ENCODE measurements around the gene MCC.

MCC gene

GRCh38 chr5:113227798-113228197 lies 260.5 kb downstream of the MCC start:
- no peak for DNase-seq (ENCODE audit: low read depth)
- no peak overlapping the region for H3K4me3 ChIP-seq (ENCODE audit: control insufficient read depth, low read depth, low read length)
- TF ChIP-seq, protein P1, sequence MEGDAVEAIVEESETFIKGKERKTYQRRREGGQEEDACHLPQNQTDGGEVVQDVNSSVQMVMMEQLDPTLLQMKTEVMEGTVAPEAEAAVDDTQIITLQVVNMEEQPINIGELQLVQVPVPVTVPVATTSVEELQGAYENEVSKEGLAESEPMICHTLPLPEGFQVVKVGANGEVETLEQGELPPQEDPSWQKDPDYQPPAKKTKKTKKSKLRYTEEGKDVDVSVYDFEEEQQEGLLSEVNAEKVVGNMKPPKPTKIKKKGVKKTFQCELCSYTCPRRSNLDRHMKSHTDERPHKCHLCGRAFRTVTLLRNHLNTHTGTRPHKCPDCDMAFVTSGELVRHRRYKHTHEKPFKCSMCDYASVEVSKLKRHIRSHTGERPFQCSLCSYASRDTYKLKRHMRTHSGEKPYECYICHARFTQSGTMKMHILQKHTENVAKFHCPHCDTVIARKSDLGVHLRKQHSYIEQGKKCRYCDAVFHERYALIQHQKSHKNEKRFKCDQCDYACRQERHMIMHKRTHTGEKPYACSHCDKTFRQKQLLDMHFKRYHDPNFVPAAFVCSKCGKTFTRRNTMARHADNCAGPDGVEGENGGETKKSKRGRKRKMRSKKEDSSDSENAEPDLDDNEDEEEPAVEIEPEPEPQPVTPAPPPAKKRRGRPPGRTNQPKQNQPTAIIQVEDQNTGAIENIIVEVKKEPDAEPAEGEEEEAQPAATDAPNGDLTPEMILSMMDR (conservative IDR thresholded peaks at IDR 0.05; ENCODE audit: control insufficient read depth, insufficient read depth, low read depth, low read length) = no peak

- TF ChIP-seq, protein P1 (conservative IDR thresholded peaks at IDR 0.05; ENCODE audit: control insufficient read depth, insufficient read depth, low read depth, low read length) = no peak
- DNase-seq (ENCODE audit: low read depth) = no peak
- no peak overlapping the region for H3K4me3 ChIP-seq (ENCODE audit: control insufficient read depth, low read depth, low read length)
Measured at GRCh38 chr5:113226116-113226736, 262.0 kb downstream of the MCC start.

- DNase-seq (ENCODE audit: low read depth) = no peak
- TF ChIP-seq, protein P1 (conservative IDR thresholded peaks at IDR 0.05; ENCODE audit: control insufficient read depth, insufficient read depth, low read depth, low read length) = no peak
Measured at GRCh38 chr5:113225259-113225658, 263.0 kb downstream of the MCC start.

DNA sequence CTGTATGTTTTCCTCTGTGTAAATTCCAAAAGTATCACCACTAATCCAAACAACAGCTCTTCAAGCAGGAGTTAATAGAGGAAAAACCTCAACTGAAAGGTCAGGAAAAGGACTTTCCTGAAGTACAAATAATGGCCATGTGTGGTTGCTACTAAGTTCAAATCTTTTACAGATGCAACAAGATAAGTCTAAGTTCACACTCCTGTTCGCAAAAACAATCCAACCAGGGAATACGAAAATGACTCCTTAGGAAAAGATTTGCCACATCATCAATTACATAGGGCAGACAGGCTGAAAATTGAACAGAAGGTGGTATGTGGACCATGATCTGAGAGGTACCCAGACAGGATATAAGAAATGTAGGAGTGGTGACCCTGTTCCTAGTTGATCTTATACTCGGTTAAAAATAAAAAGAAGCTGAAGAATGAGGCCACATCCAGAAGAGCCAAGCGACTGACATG lies 263.6 kb downstream of the MCC start:
- no peak for DNase-seq (ENCODE audit: low read depth)
- TF ChIP-seq, protein P1 (conservative IDR thresholded peaks at IDR 0.05; ENCODE audit: control insufficient read depth, insufficient read depth, low read depth, low read length) = no peak
- H3K4me3 ChIP-seq (ENCODE audit: control insufficient read depth, low read depth, low read length) = no peak overlapping the region

More at GRCh38 chr5:113225259-113225658, 263.0 kb downstream of the MCC start:
- no peak overlapping the region for H3K4me3 ChIP-seq (ENCODE audit: control insufficient read depth, low read depth, low read length)

DNA sequence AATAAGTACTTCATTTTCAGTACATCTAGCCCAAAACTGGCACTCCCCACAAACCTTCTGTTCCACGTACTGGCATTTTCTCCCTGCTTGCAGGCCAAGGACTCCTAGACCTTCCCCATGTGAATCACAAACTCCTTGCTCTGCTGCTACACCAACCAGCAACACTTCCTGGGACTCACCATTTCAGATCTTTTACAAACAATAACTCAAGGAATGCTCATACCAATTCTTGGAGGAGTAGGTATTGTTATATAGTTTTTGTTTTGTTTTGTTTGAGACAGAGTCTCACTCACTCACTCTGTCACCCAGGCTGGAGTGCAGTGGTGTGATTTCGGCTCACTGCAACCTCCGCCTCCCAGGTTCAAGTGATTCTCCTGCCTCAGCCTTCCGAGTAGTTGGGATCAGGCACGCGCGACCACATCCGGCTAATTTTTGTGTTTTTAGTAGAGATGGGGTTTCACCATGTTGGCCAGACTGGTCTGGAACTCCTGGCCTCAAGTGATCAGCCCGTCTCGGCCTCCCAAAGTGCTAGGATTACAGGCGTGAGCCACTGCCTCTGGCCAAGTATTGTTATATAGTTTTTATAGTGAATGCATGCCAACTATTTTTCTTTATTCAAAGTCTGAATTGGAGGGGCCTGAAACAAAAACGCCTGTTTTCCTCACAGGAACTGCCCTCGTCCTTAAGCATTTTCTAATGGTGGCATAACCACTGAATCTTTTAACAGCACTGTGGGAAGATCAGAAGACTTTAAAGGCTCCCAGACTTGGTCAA lies 264.2 kb downstream of the MCC start:
- no peak overlapping the region for H3K4me3 ChIP-seq (ENCODE audit: control insufficient read depth, low read depth, low read length)
- DNase-seq (ENCODE audit: low read depth) = no peak
- TF ChIP-seq, protein P1 (conservative IDR thresholded peaks at IDR 0.05; ENCODE audit: control insufficient read depth, insufficient read depth, low read depth, low read length) = no peak

GRCh38 chr5:113223315-113223714 lies 264.9 kb downstream of the MCC start:
- no peak for DNase-seq (ENCODE audit: low read depth)
- H3K4me3 ChIP-seq (ENCODE audit: control insufficient read depth, low read depth, low read length) = no peak overlapping the region
- TF ChIP-seq, protein P1 (conservative IDR thresholded peaks at IDR 0.05; ENCODE audit: control insufficient read depth, insufficient read depth, low read depth, low read length) = no peak
